ENCODE results near the gene EPHA4. TPM values are rescaled to one million over a fixed set of nuclear protein-coding genes. Genes with fewer than 3 reads are reported as not detected.

EPHA4 gene
- total RNA-seq, 1 experiment from 2014 or later, result 3.3 TPM

- H3K9me2 ChIP-seq (replicated peaks; ENCODE audit: low read length), result no peaks in the 10 kb centered on the region
- BruUV-seq (replicated peaks), result no TSS peak
- ATAC-seq (no peak), DNase-seq (no peak)
- no peak overlapping the region for H3K4me3 ChIP-seq (ENCODE audit: low read length)
- no peaks in the 10 kb centered on the region for H3K79me2 ChIP-seq (ENCODE audit: low read length)
- no peaks in the 10 kb centered on the region for H4K20me1 ChIP-seq (ENCODE audit: low read length)
- H3K27me3 ChIP-seq (ENCODE audit: low read length), result peaks cover 19% of the 10 kb centered on the region
- H3K36me3 ChIP-seq (ENCODE audit: low read depth, low read length), result no peaks in the 10 kb centered on the region
- no peaks in the 10 kb centered on the region for H3K4me1 ChIP-seq (ENCODE audit: insufficient read depth, low read length)
- no peaks in the 10 kb centered on the region for H3F3A ChIP-seq (ENCODE audit: low read length, unreplicated experiment)
- ChIA-PET POLR2A (ENCODE audit: unreplicated experiment) (no interaction called here), CTCF (no interaction called here)
- intact Hi-C loops (cut with micrococcal nuclease), result no loop called here
- no peak overlapping the region for H3K9ac ChIP-seq (ENCODE audit: low read length)
- TF ChIP-seq CTCF (conservative IDR thresholded peaks at IDR 0.05; ENCODE audit: low read depth, low read length) (no peak), EZH2 (IDR thresholded peaks at IDR 0.05; ENCODE audit: low read length, unreplicated experiment) (no peak), EZH2phosphoT487 (IDR thresholded peaks at IDR 0.05; ENCODE audit: borderline replicate concordance, low read length) (no peak)
- H3K4me2 ChIP-seq (ENCODE audit: low read length), result no peak overlapping the region
- H3K27ac ChIP-seq (ENCODE audit: low read length), result no peak overlapping the region
- no peaks in the 10 kb centered on the region for H3K9me3 ChIP-seq (ENCODE audit: low read length)
- H2AFZ ChIP-seq (ENCODE audit: low read length), result no peak overlapping the region
Measured at GRCh38 chr2:221371347-221371746, 200.8 kb downstream of the EPHA4 start.

- intact Hi-C loops (cut with micrococcal nuclease), result no loop called here
Measured at GRCh38 chr2:221370857-221371211, 201.3 kb downstream of the EPHA4 start.

More at GRCh38 chr2:221370857-221371211, 201.3 kb downstream of the EPHA4 start:
- Histone ChIP-seq H3K27me3 (ENCODE audit: low read length) (peaks cover 19% of the 10 kb centered on the region), H3K4me2 (ENCODE audit: low read length) (no peak overlapping the region), H3K9me3 (ENCODE audit: low read length) (no peaks in the 10 kb centered on the region), H3K4me3 (ENCODE audit: low read length) (no peak overlapping the region), H3K9ac (ENCODE audit: low read length) (no peak overlapping the region), H3K36me3 (ENCODE audit: low read depth, low read length) (no peaks in the 10 kb centered on the region), H3K4me1 (ENCODE audit: insufficient read depth, low read length) (no peaks in the 10 kb centered on the region), H3K79me2 (ENCODE audit: low read length) (no peaks in the 10 kb centered on the region), H3F3A (ENCODE audit: low read length, unreplicated experiment) (no peaks in the 10 kb centered on the region), H3K27ac (ENCODE audit: low read length) (no peak overlapping the region), H2AFZ (ENCODE audit: low read length) (no peak overlapping the region), H4K20me1 (ENCODE audit: low read length) (no peaks in the 10 kb centered on the region), H3K9me2 (replicated peaks; ENCODE audit: low read length) (no peaks in the 10 kb centered on the region)
- ChIA-PET POLR2A (ENCODE audit: unreplicated experiment) (no interaction called here), CTCF (no interaction called here)
- BruUV-seq (replicated peaks), result no TSS peak
- DNase-seq (no peak), ATAC-seq (no peak)
- TF ChIP-seq CTCF (conservative IDR thresholded peaks at IDR 0.05; ENCODE audit: low read depth, low read length) (no peak), EZH2 (IDR thresholded peaks at IDR 0.05; ENCODE audit: low read length, unreplicated experiment) (no peak), EZH2phosphoT487 (IDR thresholded peaks at IDR 0.05; ENCODE audit: borderline replicate concordance, low read length) (no peak)
